GM23248 (cell line): Measurements from ENCODE around the gene P2RY8. TPM values are rescaled to one million over a fixed set of nuclear protein-coding genes. Genes with fewer than 3 reads are reported as not detected.

Source experiments
- DNase-seq: peaks from one replicate; pipeline ENCODE4 v3.0.0-alpha.2; 2015
- H2AFZ ChIP-seq: fragments of 200-600 bp; sonication (generic); 2 replicates; pipeline ENCODE4 v1.6.1; 2016; ENCODE audit warnings: antibody characterized with exemption
- H3F3A ChIP-seq: fragments of 200-600 bp; sonication (generic); 2 replicates; pipeline ENCODE4 v1.6.1; 2016; ENCODE audit warnings: mild to moderate bottlenecking, antibody characterized with exemption, mixed run types; ENCODE audit not compliant: insufficient read depth
- H3K27ac ChIP-seq: fragments of 200-600 bp; sonication (generic); 2 replicates; pipeline ENCODE4 v1.5.1; 2016; ENCODE audit warnings: mild to moderate bottlenecking
- H3K27me3 ChIP-seq: fragments of 200-600 bp; sonication (generic); replicated peaks from 2 replicates; pipeline ENCODE4 v1.6.1; 2016; ENCODE audit warnings: mild to moderate bottlenecking; ENCODE audit not compliant: insufficient read depth
- H3K36me3 ChIP-seq: fragments of 200-600 bp; sonication (generic); 2 replicates; pipeline ENCODE4 v1.6.1; 2016; ENCODE audit warnings: low read depth, mild to moderate bottlenecking
- H3K4me1 ChIP-seq: fragments of 200-600 bp; sonication (generic); 2 replicates; pipeline ENCODE4 v1.6.1; 2016; ENCODE audit warnings: mild to moderate bottlenecking; ENCODE audit not compliant: insufficient read depth
- H3K4me2 ChIP-seq: fragments of 200-600 bp; sonication (generic); one replicate; pipeline ENCODE4 v1.6.1; 2016; ENCODE audit warnings: mild to moderate bottlenecking; ENCODE audit not compliant: unreplicated experiment
- H3K4me3 ChIP-seq: fragments of 200-600 bp; sonication (generic); 2 replicates; pipeline ENCODE4 v1.5.1; 2016; ENCODE audit warnings: mild to moderate bottlenecking
- H3K79me2 ChIP-seq: fragments of 200-600 bp; sonication (generic); 2 replicates; pipeline ENCODE4 v1.6.1; 2016; ENCODE audit warnings: mild to moderate bottlenecking; ENCODE audit not compliant: insufficient read depth
- H3K9ac ChIP-seq: fragments of 200-600 bp; sonication (generic); 2 replicates; pipeline ENCODE4 v1.6.1; 2016; ENCODE audit warnings: mild to moderate bottlenecking
- H3K9me2 ChIP-seq: fragments of 200-600 bp; sonication (generic); 2 replicates; pipeline ENCODE4 v1.6.1; 2016; ENCODE audit warnings: mixed run types, mild to moderate bottlenecking, moderate library complexity; ENCODE audit not compliant: insufficient read depth
- H3K9me3 ChIP-seq: fragments of 200-600 bp; sonication (generic); one replicate; pipeline ENCODE4 v1.6.1; 2017; ENCODE audit warnings: low read depth
- H4K20me1 ChIP-seq: fragments of 200-600 bp; sonication (generic); 2 replicates; pipeline ENCODE4 v1.6.0; 2016; ENCODE audit not compliant: insufficient read depth
- EZH2 ChIP-seq: fragments of 200-600 bp; sonication (generic); IDR thresholded peaks from 2 replicates; pipeline ENCODE4 v1.6.1; 2018; ENCODE audit warnings: antibody characterized with exemption, mild to moderate bottlenecking; ENCODE audit not compliant: insufficient read depth, poor library complexity, severe bottlenecking
- EZH2phosphoT487 ChIP-seq: fragments of 200-600 bp; sonication (generic); IDR thresholded peaks from 2 replicates; pipeline ENCODE4 v1.6.1; 2018; ENCODE audit warnings: antibody characterized with exemption, moderate library complexity, mild to moderate bottlenecking, low read depth; ENCODE audit not compliant: insufficient read depth
- WGBS, 2 experiments: methylation state at CpG; one replicate each; pipeline ENCODE4 v1.1.6; 2015 to 2017; ENCODE audit warnings: low lambda C conversion rate in 2 of 2, low coverage in 1 of 2; ENCODE audit errors: missing lambda C conversion rate in 2 of 2; 5-methylcytosine and 5-hydroxymethylcytosine counted together
- in situ Hi-C: fragments of 300-500 bp; cut with MboI; formaldehyde crosslinking; loops from 2 replicates; pipeline ENCODE4 v1.15.0; 2020
- polyA plus RNA-seq: library from polyadenylated mRNA; unstranded; fragments of >200 nt; fragmentation: Nextera tagmentation; extraction: Ambion mirVana; gene quantifications from 2 replicates; pipeline ENCODE4 v1.2.1, GENCODE V29; 2016
- total RNA-seq: library from RNA; depleted of rRNA; stranded (reverse); fragments of >200 nt; shearing (Covaris generic); gene quantifications from 2 replicates; pipeline ENCODE4 v1.2.3, GENCODE V29; 2014

The P2RY8 gene
- total and polyA plus RNA-seq, 2 experiments from 2014 or later: not detected

DNA sequence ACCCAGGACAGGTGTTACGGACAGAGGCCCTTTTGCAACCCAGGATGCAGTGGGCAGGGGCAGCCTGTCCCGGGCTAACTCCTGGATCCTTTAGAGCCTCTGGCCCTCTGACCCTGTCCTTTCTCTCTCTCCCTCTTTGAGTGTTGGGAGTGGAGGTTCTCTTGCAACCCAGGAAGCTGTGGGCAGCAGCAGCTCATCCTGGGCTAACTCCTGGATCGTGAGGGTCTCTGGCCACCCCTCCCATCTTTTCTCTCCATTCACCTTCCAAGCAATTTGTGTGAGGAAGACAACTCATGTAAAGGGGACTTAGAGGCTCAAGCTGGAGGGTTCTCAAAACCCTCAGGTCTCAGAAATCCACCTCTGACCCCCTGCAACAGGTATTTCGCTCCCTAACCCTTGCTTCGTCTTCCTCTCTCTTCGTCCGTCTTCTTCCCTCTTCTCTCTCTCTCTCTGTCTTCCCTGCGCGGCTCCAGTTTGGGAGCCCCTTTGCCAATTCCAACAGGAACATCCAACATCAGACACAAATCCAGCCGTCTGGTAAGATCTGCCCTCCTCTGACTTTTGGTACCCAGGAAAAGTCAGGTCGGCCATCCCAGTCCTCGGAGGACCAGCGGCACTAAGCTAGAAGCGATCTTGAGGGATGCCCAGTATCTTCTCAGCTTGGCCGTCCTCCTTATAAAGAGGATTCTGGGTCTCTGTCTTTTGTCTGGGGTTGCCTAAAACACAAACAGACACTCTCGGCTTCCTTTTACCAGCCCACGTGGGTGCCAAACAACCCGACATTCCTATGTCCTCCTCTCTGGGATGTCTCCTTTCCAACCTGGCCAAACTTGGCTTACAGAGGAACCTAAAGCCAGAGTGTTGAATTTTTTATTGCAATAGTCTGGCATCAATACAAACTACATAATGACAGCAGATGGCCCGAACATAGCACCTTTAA lies 92.2 kb downstream of the P2RY8 start:
- no peaks in the 10 kb centered on the region for H3K9me3 ChIP-seq
- H3K9ac ChIP-seq: no peak overlapping the region
- H3K4me2 ChIP-seq: no peak overlapping the region
- WGBS, 2 experiments: 88 to 92% methylated on average over 18 to 19 of the region's 19 CpGs
- H3K79me2 ChIP-seq: peaks cover 55% of the 10 kb centered on the region
- no peaks in the 10 kb centered on the region for H3F3A ChIP-seq
- no peaks in the 10 kb centered on the region for H3K4me1 ChIP-seq
- no peak for TF ChIP-seq EZH2phosphoT487
- TF ChIP-seq EZH2: no peak
- no peaks in the 10 kb centered on the region for H3K9me2 ChIP-seq
- no peak for DNase-seq
- H2AFZ ChIP-seq: no peak overlapping the region
- no peak overlapping the region for H3K4me3 ChIP-seq
- no peaks in the 10 kb centered on the region; the same call in 1 of the 2 replicates for H3K36me3 ChIP-seq
- H3K27me3 ChIP-seq: no peaks in the 10 kb centered on the region
- no peak overlapping the region for H3K27ac ChIP-seq
- in situ Hi-C loops: no loop called here
- H4K20me1 ChIP-seq: no peaks in the 10 kb centered on the region

DNA sequence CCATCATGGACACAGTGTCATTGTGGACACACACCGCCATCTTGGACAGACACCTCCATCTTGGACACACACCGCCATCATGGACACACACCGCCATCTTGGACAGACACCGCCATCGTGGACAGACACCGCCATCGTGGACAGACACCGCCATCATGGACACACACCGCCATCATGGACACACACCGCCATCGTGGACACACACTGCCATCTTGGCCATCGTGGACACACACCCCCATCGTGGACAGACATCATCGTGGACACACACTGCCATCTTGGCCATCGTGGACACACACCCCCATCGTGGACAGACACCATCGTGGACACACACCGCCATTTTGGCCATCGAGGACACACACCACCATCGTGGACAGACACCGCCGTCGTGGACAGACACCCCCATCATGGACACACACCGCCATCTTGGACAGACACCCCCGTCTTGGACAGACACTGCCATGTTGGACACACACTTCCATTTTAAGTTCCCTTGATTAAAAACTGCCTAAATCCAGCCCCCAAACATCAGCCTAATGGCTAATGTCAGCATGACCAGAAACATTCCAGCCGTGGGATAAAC lies 93.4 kb downstream of the P2RY8 start:
- Histone ChIP-seq H3K9ac (no peak overlapping the region), H3K27ac (no peak overlapping the region), H3K36me3 (no peaks in the 10 kb centered on the region; the same call in 1 of the 2 replicates), H3K4me2 (no peak overlapping the region), H4K20me1 (no peaks in the 10 kb centered on the region), H3K27me3 (no peaks in the 10 kb centered on the region), H3K4me1 (no peaks in the 10 kb centered on the region), H3K4me3 (no peak overlapping the region), H3K9me3 (no peaks in the 10 kb centered on the region), H2AFZ (no peak overlapping the region), H3K9me2 (no peaks in the 10 kb centered on the region), H3F3A (no peaks in the 10 kb centered on the region), H3K79me2 (peaks cover 42% of the 10 kb centered on the region)
- in situ Hi-C loops: no loop called here
- DNase-seq: no peak
- 86 to 99% methylated on average over 12 to 25 of the region's 26 CpGs for WGBS, 2 experiments
- TF ChIP-seq EZH2: no peak
- TF ChIP-seq EZH2phosphoT487: no peak

DNA sequence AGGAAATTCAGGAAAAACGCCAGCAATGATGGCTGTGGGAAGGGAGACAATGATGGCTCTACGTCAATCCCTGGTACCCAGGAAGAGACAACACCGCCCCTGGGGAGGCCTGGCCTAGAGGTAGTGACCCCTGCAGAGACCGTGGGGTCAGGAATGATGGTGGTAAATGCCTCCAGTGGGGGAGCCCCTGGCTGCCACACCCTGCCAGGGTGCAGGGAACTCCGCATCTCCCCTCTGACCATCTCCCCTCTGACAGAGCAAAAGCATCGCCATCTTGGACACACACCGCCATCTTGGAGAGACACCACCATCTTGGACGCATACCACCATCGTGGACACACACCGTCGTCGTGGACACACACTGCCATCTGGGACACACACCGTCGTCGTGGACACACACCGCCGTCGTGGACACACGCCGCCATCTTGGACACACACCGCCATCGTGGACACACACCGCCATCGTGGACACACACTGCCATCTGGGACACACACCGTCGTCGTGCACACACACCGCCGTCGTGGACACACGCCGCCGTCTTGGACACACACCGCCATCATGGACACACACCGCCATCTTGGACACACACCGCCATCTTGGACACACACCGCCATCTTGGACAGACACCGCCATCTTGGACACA lies 94.1 kb downstream of the P2RY8 start:
- H3K9me3 ChIP-seq: no peaks in the 10 kb centered on the region
- no peaks in the 10 kb centered on the region for H3K4me1 ChIP-seq
- H3K9me2 ChIP-seq: no peaks in the 10 kb centered on the region
- no peak overlapping the region for H3K27ac ChIP-seq
- no peak overlapping the region for H2AFZ ChIP-seq
- H3F3A ChIP-seq: no peaks in the 10 kb centered on the region
- in situ Hi-C loops: no loop called here
- H4K20me1 ChIP-seq: no peaks in the 10 kb centered on the region
- peaks cover 35% of the 10 kb centered on the region for H3K79me2 ChIP-seq
- TF ChIP-seq EZH2 (no peak), EZH2phosphoT487 (no peak)
- DNase-seq: no peak
- no peaks in the 10 kb centered on the region; the same call in 1 of the 2 replicates for H3K36me3 ChIP-seq
- H3K4me2 ChIP-seq: no peak overlapping the region
- no peaks in the 10 kb centered on the region for H3K27me3 ChIP-seq
- WGBS, 2 experiments: 89 to 98% methylated on average over 20 to 34 of the region's 38 CpGs
- no peak overlapping the region for H3K9ac ChIP-seq
- no peak overlapping the region for H3K4me3 ChIP-seq

DNA sequence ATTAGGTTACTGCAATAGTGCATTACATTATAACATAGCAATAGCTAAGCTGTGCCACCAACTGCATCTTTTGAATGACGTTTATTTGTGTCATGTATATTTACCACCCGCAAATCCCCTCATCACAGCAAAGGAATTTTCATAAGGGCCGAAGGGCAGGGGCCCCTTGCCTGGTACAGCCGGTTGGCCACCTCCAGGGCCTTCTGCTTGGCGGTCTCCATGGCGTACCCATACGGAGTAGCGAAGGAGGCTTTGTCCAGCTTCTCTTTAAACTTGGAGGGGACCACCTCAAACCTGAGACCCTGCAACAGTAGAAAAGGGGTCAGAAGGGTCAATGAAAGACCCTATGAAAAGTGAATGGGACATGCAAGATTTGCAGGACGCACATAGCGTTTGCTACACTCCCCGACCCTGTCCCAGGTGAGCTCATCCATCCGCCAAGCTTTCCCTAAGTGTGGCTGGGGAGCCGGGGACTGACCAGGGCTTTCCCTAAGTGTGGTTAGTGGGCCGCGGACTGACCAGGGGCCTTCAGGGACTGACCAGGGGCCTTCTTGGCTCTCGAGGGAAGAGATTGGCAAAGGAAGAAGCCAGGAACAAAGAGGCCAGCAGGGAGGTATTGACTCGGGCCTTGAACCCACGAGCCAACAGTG lies 94.8 kb downstream of the P2RY8 start:
- no peak overlapping the region for H2AFZ ChIP-seq
- H3K4me3 ChIP-seq: no peak overlapping the region
- no peaks in the 10 kb centered on the region; the same call in 1 of the 2 replicates for H3K36me3 ChIP-seq
- peaks cover 28% of the 10 kb centered on the region for H3K79me2 ChIP-seq
- in situ Hi-C loops: no loop called here
- H3K4me2 ChIP-seq: no peak overlapping the region
- no peaks in the 10 kb centered on the region for H4K20me1 ChIP-seq
- H3K9me3 ChIP-seq: no peaks in the 10 kb centered on the region
- H3K9me2 ChIP-seq: no peaks in the 10 kb centered on the region
- H3F3A ChIP-seq: no peaks in the 10 kb centered on the region
- no peaks in the 10 kb centered on the region for H3K4me1 ChIP-seq
- no peaks in the 10 kb centered on the region for H3K27me3 ChIP-seq
- H3K9ac ChIP-seq: no peak overlapping the region
- TF ChIP-seq EZH2 (no peak), EZH2phosphoT487 (no peak)
- H3K27ac ChIP-seq: no peak overlapping the region
- 95 to 96% methylated on average over 18 of the region's 18 CpGs for WGBS, 2 experiments
- DNase-seq: no peak
